HG03139 (cell line): ENCODE measurements around the gene ZMYND11.

ENCODE experiments used
- ATAC-seq: cut with Tn5 transposase; IDR thresholded peaks from one replicate; pipeline ENCODE4 v1.9.1; 2021; ENCODE audit not compliant: unreplicated experiment

The ZMYND11 gene

GRCh38 chr10:191703-192518 is 56.7 kb downstream of the ZMYND11 start:
- no peak for ATAC-seq

DNA sequence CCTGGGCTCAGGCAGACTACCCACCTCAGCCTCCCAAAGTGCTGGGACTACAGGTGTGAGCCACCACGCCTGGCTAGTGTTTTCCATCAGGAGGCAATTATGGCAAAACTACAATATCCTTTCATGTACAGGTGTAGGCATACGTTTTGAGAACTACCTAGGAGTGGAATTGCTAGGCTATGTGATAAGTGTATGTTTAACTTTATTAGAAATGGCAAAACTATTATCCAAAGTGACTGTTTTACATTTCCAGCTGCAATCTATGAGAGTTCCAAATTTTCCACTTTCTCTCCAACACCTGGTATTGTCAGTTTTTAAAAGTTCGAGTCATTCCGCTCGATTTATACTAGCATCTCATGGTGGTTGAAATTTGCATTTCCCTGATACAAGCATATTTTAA is 59.0 kb downstream of the ZMYND11 start:
- ATAC-seq: no peak

GRCh38 chr10:200405-200804 is 65.2 kb downstream of the ZMYND11 start:
- ATAC-seq: no peak

DNA sequence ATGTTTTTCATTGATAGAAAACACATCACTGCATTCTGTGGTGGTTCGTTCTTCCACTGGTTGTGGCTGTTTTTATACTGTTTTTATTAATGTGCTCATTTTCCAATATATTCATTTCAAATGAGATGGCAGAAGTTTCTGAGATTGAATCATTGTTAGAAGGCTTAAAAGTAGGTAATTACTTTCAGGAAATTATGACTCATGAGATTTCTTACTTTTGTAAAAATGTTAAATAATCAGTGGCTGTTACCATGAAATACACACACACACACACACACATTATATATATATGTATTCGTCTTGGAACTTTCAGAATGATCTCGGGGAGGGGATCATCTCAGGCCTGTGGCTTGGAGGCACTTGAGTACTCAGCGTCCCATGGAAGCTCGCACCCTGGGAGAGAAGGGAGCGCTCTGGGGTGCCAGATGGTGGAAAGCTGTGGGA is 66.1 kb downstream of the ZMYND11 start:
- no peak for ATAC-seq

DNA sequence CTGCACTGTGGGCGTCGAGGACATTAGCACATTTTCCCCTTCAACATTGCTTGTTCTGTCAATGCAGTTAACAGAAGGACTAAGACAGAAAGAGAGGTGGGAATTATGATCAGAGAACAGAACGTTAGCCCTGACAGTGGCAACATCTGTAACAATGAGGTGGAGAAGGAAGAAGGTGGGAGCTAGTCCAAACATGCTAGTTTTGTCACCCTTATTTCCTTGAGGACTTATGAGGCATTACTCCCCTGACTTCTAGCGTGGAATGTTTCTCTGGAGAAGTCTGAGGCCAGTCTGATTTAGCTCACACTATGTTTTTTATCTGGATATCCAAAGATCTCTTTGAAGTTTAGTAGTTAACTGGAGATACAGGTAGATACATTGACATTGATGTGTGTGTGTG is 73.4 kb downstream of the ZMYND11 start:
- no peak for ATAC-seq

- no peak for ATAC-seq
These were observed 74.1 kb downstream of the ZMYND11 start for GRCh38 chr10:209357-209756.

DNA sequence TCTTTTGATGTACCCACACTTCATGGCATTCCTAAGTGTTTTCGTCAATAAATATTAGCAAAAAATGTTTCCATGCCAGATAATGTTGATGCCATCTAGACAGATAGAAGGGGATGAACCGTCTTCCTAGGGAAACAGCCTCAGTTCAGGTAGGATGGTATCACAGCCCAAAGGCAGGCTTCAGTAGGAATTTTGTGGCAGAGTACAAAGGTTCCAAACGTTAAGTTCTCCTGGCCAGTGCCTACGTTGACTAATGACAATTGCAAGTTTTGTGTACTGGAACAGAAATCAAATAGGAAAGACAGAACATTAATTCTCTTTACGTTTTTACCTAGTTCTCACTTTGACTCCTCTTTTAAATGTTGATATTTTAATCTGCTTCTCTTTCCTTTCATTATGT is 75.0 kb downstream of the ZMYND11 start:
- ATAC-seq: no peak

- no peak for ATAC-seq
These were observed 80.2 kb downstream of the ZMYND11 start for GRCh38 chr10:215444-215843.

- ATAC-seq: no peak
These were observed 83.5 kb downstream of the ZMYND11 start for GRCh38 chr10:218798-219197.

DNA sequence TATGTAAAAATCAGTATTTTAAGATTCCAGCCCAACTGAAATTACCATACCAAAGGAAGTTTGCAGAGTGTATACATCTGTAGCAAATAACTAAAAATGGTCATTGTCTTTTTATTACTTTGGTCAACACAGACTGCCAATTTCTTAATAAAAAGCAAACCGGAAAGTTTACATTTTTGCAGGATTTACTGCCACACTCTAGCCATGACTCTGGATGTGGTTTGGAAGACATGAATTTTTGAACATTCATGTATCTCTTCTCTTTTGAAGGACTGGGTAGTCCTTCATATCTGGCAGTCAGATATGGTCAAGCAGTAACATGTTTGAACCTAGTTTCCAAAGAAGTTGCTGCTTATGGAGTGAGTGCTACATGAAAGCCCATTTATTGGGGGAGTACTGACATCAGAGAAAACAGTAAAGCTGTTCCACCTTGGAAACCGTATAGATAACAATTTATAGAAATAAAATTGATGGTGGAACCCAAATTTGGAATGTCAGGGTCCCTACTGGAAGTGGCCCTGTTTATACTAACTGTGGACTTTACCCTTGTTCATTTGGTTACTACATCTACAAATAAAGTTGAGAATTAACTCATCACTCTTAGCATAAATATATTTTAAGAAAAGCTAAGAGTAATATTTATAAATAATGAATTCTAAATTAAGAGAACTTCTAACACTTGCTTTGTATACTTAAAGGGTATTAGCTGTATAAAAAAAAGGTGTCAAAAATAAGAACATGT is 84.6 kb downstream of the ZMYND11 start:
- ATAC-seq: no peak

GRCh38 chr10:224571-224970 is 89.3 kb downstream of the ZMYND11 start:
- no peak for ATAC-seq

GRCh38 chr10:226018-226417 is 90.8 kb downstream of the ZMYND11 start:
- ATAC-seq: no peak

DNA sequence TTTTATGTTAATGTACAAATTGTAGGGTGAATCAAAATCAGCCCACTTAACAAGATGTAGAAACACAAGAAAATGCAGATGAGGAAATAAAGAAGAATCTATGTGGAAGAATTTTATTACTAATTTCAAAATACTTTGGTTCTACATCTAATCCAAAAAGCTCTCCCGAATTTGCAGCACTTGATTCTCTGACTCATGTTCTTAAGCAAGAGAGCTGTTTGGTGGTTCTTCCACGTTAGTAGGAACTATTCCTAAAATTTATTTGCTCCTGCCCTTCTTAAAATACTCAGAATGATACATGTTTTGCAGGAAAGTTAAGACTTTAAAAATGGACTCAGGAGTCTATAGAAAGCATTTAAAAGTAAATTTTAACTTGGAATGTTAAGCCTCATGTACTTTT is 91.8 kb downstream of the ZMYND11 start:
- no peak for ATAC-seq

- no peak for ATAC-seq
These were observed 93.1 kb downstream of the ZMYND11 start for GRCh38 chr10:228366-228765.

DNA sequence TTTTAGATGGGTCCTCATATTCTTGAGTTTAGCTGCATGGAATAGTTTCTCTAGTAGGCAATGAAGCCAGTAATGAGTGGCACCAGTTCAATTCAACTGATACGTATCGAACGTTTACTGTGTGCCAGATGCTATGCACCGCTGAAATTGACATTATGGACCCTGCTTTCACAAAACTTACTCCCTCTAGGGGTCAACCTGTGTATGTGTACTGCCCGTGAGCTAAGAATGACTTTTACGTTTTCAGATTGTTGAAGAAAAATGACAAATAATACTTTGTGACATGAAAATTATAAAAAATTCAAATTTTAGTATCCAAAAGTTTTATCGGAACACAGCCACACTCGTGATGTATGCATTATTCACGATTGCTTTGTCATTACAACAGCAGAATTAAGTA is 95.5 kb downstream of the ZMYND11 start:
- ATAC-seq: no peak

GRCh38 chr10:232061-232460 is 96.8 kb downstream of the ZMYND11 start:
- no peak for ATAC-seq

DNA sequence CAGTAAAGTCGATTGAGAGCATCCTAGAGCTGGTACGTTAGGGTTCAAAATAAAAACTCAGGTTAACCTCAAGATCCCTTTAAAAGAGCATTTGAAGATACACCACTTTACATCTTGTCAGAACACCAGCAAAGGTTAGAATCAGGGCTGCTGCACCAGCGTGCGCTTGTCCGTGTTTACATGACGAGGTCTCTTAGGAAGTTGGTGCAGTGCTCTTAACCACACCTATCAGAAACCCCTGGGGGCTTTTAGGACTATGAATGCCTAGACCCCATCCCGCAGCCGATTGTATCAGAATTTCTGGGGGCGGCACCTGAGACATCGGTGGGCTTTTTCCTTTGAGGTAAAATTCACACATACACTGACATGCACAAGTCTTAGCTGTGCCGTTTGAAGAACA is 97.6 kb downstream of the ZMYND11 start:
- no peak for ATAC-seq

GRCh38 chr10:234708-235406 is 99.6 kb downstream of the ZMYND11 start:
- ATAC-seq: no peak

DNA sequence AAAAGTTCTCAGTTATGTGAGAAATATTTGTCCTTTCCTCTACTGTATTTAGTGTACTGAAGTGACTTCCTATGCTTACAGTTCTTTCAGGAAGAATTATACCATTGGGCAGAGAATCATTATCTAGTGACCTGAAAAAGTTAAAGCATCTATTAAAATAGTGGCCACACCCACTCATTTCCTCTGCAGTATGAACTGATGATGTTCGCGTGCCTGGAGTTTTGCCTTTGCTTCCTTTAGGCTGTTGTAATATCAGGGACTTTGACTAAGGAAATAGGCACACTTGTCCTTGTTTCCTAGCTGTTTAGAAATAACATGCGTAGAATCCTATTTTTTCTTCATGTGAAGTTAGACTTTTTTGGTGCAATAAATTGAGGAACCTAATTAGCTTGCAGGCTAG is 100.7 kb downstream of the ZMYND11 start:
- no peak for ATAC-seq

DNA sequence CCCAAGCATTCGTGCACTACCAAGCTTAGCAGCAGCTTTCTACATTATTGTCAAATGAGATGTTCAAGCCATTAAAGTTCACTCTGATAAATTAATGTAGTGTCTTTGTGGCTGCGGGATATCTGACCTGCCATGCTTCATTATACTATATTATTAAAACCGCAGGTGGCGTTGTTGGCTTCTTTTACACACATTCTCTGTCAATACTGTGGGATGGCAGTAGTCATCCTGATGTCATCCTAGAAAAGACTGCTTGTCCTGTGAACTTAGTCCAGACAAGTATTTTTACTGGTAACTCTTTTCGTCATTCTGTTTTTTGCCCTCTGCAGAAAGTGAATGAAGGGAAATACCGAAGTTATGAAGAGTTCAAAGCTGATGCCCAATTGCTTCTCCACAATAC is 103.9 kb downstream of the ZMYND11 start:
- ATAC-seq: no peak

DNA sequence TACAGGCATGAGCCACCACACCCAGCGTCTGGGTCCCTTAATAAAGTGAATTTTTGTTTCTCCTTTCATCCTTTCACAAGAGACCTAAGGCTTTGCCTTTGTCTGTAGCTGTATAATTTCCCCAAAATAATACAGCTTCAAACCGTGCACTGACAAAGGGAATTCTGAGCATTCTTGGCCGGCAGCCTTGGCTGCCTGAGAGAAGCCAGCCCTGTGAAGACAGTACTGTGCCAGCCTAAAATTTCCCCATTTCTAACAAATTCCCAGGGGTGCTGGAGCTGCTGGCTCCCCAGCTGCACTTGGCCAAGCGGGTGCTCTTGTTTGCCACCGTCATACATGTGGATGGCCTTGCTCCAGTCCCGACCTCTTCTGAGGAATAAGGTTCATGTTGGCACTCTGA is 106.2 kb downstream of the ZMYND11 start:
- no peak for ATAC-seq
